ENCODE measurements around the gene PALM2AKAP2. TPM values are rescaled to one million over a fixed set of nuclear protein-coding genes. Genes with fewer than 3 reads are reported as not detected.

PALM2AKAP2 gene
- total and polyA plus RNA-seq, 2 donors (not counting 3 experiments of a cell fraction or from before 2014, with no cell fraction given) = 0.01 TPM; not detected in 1

GRCh38 chr9:109812331-109812730 is 32.3 kb downstream of the PALM2AKAP2 start:
- DNase-seq (ENCODE audit: low read depth, low spot score) (no peak), FAIRE-seq (no peak)
- TF ChIP-seq EZH2 (IDR thresholded peaks at IDR 0.05; ENCODE audit: borderline replicate concordance, low read depth, low read length, severe bottlenecking) (no peak), CTCF (IDR thresholded peaks at IDR 0.05; ENCODE audit: extremely low read depth in 1 of 2, insufficient read depth in 1 of 2, low read depth in 1 of 2, low read length in 2 of 2) (no peak), GATA2 (IDR thresholded peaks at IDR 0.05; ENCODE audit: insufficient read depth, insufficient read length, low read depth, low read length) (no peak), MYC (IDR thresholded peaks at IDR 0.05; ENCODE audit: low read depth, low read length) (no peak), POLR2A (IDR thresholded peaks at IDR 0.05; ENCODE audit: low read depth, low read length) (no peak)
- no peak overlapping the region for H2AFZ ChIP-seq (ENCODE audit: low read depth, low read length)
- dilution Hi-C loops (cut with MboI; ENCODE audit: extremely low pct_ligation_motif_present, low sequenced_read_pairs) (no loop called here), intact Hi-C loops (cut with micrococcal nuclease) (no loop called here)
- H3K27ac ChIP-seq (ENCODE audit: insufficient read depth, low read depth, low read length) = no peak overlapping the region
- ChIA-PET CTCF (no interaction called here), POLR2A (no interaction called here)
- H3K4me2 ChIP-seq (ENCODE audit: insufficient read depth, low read length) = no peak overlapping the region
- no peaks in the 10 kb centered on the region for H3K79me2 ChIP-seq (ENCODE audit: control insufficient read depth, insufficient read depth, low read length)
- H3K9me1 ChIP-seq (replicated peaks; ENCODE audit: control insufficient read depth, extremely low read depth, insufficient read depth, low read length) = no peaks in the 10 kb centered on the region
- no peaks in the 10 kb centered on the region for H3K36me3 ChIP-seq (ENCODE audit: control insufficient read depth in 2 of 2, extremely low read depth in 1 of 2, insufficient read depth in 2 of 2, low read length in 2 of 2)
- H3K9ac ChIP-seq (replicated peaks; ENCODE audit: extremely low read depth, insufficient read depth, low read length) = no peak overlapping the region
- BruUV-seq (replicated peaks) = no TSS peak
- H3K4me3 ChIP-seq (replicated peaks in 1 of 3; ENCODE audit: insufficient read depth in 1 of 3, low read depth in 1 of 3, low read length in 3 of 3) = no peak overlapping the region
- peaks cover 0 to 1% of the 10 kb centered on the region in 2 experiments for H3K27me3 ChIP-seq (ENCODE audit: control insufficient read depth in 2 of 2, insufficient read depth in 2 of 2, low read length in 2 of 2)
- H4K20me1 ChIP-seq (replicated peaks; ENCODE audit: control insufficient read depth, extremely low read depth, insufficient read depth, low read length) = no peaks in the 10 kb centered on the region
- H3K9me3 ChIP-seq (replicated peaks; ENCODE audit: control insufficient read depth, insufficient read depth, low read length) = no peaks in the 10 kb centered on the region
- peaks cover 20% of the 10 kb centered on the region for H3K4me1 ChIP-seq (ENCODE audit: control insufficient read depth, extremely low read depth, insufficient read depth, low read length)

- Histone ChIP-seq H3K4me3 (replicated peaks in 1 of 3; ENCODE audit: insufficient read depth in 1 of 3, low read depth in 1 of 3, low read length in 3 of 3) (no peak overlapping the region), H3K4me1 (ENCODE audit: control insufficient read depth, extremely low read depth, insufficient read depth, low read length) (peaks cover 24% of the 10 kb centered on the region), H3K27me3 (ENCODE audit: control insufficient read depth in 2 of 2, insufficient read depth in 2 of 2, low read length in 2 of 2) (peaks cover 0 to under 1% of the 10 kb centered on the region in 2 experiments), H3K9me1 (replicated peaks; ENCODE audit: control insufficient read depth, extremely low read depth, insufficient read depth, low read length) (no peaks in the 10 kb centered on the region), H3K4me2 (ENCODE audit: insufficient read depth, low read length) (no peak overlapping the region), H3K36me3 (ENCODE audit: control insufficient read depth in 2 of 2, extremely low read depth in 1 of 2, insufficient read depth in 2 of 2, low read length in 2 of 2) (no peaks in the 10 kb centered on the region), H3K79me2 (ENCODE audit: control insufficient read depth, insufficient read depth, low read length) (no peaks in the 10 kb centered on the region), H4K20me1 (replicated peaks; ENCODE audit: control insufficient read depth, extremely low read depth, insufficient read depth, low read length) (no peaks in the 10 kb centered on the region), H2AFZ (ENCODE audit: low read depth, low read length) (no peak overlapping the region), H3K27ac (ENCODE audit: insufficient read depth, low read depth, low read length) (no peak overlapping the region), H3K9ac (replicated peaks; ENCODE audit: extremely low read depth, insufficient read depth, low read length) (no peak overlapping the region), H3K9me3 (replicated peaks; ENCODE audit: control insufficient read depth, insufficient read depth, low read length) (no peaks in the 10 kb centered on the region)
- DNase-seq (ENCODE audit: low read depth, low spot score) (no peak), FAIRE-seq (no peak)
- TF ChIP-seq EZH2 (IDR thresholded peaks at IDR 0.05; ENCODE audit: borderline replicate concordance, low read depth, low read length, severe bottlenecking) = no peak
- no peak for TF ChIP-seq GATA2 (IDR thresholded peaks at IDR 0.05; ENCODE audit: insufficient read depth, insufficient read length, low read depth, low read length)
- no peak for TF ChIP-seq JUN (IDR thresholded peaks at IDR 0.05; ENCODE audit: borderline replicate concordance, insufficient read depth, insufficient read length, low read depth)
- TF ChIP-seq POLR2AphosphoS5 (IDR thresholded peaks at IDR 0.05; ENCODE audit: insufficient read depth, low read depth, low read length) = no peak
- TF ChIP-seq CTCF (IDR thresholded peaks at IDR 0.05; ENCODE audit: extremely low read depth in 1 of 2, insufficient read depth in 1 of 2, low read depth in 1 of 2, low read length in 2 of 2) = no peak
- TF ChIP-seq MAX (IDR thresholded peaks at IDR 0.05; ENCODE audit: insufficient read depth, insufficient read length) = no peak
- TF ChIP-seq POLR2A (IDR thresholded peaks at IDR 0.05; ENCODE audit: low read depth, low read length) = no peak
- TF ChIP-seq FOS (IDR thresholded peaks at IDR 0.05; ENCODE audit: borderline replicate concordance, insufficient read depth, low read length) = no peak
- TF ChIP-seq MYC (IDR thresholded peaks at IDR 0.05; ENCODE audit: low read depth, low read length) = no peak
- ChIA-PET CTCF (no interaction called here), POLR2A (no interaction called here)
- no TSS peak for BruUV-seq (replicated peaks)
- dilution Hi-C loops (cut with MboI; ENCODE audit: extremely low pct_ligation_motif_present, low sequenced_read_pairs) (no loop called here), intact Hi-C loops (cut with micrococcal nuclease) (no loop called here)
These were observed 32.9 kb downstream of the PALM2AKAP2 start for GRCh38 chr9:109812818-109813281.
